GM12878 (cell line): ENCODE measurements around the gene ALOXE3. TPM values are rescaled to one million over a fixed set of nuclear protein-coding genes. Genes with fewer than 3 reads are reported as not detected.
A peak's percentile ranks its signal among the peaks of the same experiment; 100 is the strongest.

Experiments used
- BACH1 ChIP-seq: fragments of 450-650 bp; IDR thresholded peaks from 2 replicates; pipeline ENCODE4 v1.6.1; 2017; ENCODE audit warnings: mild to moderate bottlenecking, borderline replicate concordance
- CBX3 ChIP-seq: fragments of 200-600 bp; sonication (generic); IDR thresholded peaks from 2 replicates; pipeline ENCODE4 v1.6.1; 2016; ENCODE audit warnings: low read depth, borderline replicate concordance
- CUX1 ChIP-seq: IDR thresholded peaks from 2 replicates; pipeline ENCODE4 v1.6.1; 2012; ENCODE audit warnings: improper control_type of control experiment, low read depth, low read length; ENCODE audit not compliant: insufficient replicate concordance
- HDAC2 ChIP-seq: fragments of 200-600 bp; sonication (generic); IDR thresholded peaks from 2 replicates; pipeline ENCODE4 v1.6.1; 2017
- MTA2 ChIP-seq: fragments of 450-650 bp; IDR thresholded peaks from 2 replicates; pipeline ENCODE4 v1.6.1; 2016; ENCODE audit warnings: low read depth, mild to moderate bottlenecking, moderate library complexity
- NR2F1 ChIP-seq: fragments of 450-650 bp; conservative IDR thresholded peaks from 2 replicates; pipeline ENCODE4 v1.6.1; 2017; ENCODE audit warnings: mild to moderate bottlenecking
- NRF1 ChIP-seq: conservative IDR thresholded peaks from 2 replicates; pipeline ENCODE4 v1.6.1; 2011; ENCODE audit warnings: mild to moderate bottlenecking, low read depth, low read length, improper control_type of control experiment
- PKNOX1 ChIP-seq: fragments of 450-650 bp; IDR thresholded peaks from 2 replicates; pipeline ENCODE4 v1.6.1; 2016; ENCODE audit warnings: mild to moderate bottlenecking
- POLR2A ChIP-seq: IDR thresholded peaks from 2 replicates; pipeline ENCODE4 v1.6.1; 2011; ENCODE audit warnings: low read depth, mild to moderate bottlenecking, low read length
- RUNX3 ChIP-seq: IDR thresholded peaks from 2 replicates; pipeline ENCODE4 v1.6.1; 2012; ENCODE audit warnings: low read length, inconsistent platforms
- SIN3A ChIP-seq: IDR thresholded peaks from 2 replicates; pipeline ENCODE4 v1.6.1; 2012; ENCODE audit warnings: low read depth, low read length, improper control_type of control experiment
- SMARCA5 ChIP-seq: fragments of 450-650 bp; IDR thresholded peaks from 2 replicates; pipeline ENCODE4 v1.6.1; 2017; ENCODE audit warnings: mild to moderate bottlenecking
- ZBTB4 ChIP-seq: fragments of 450-650 bp; formaldehyde crosslinking; IDR thresholded peaks from 2 replicates; pipeline ENCODE4 v1.4.0; 2022; ENCODE audit warnings: mild to moderate bottlenecking, moderate library complexity
- ZNF207 ChIP-seq: fragments of 450-650 bp; IDR thresholded peaks from 2 replicates; pipeline ENCODE4 v1.6.1; 2014; ENCODE audit warnings: antibody characterized with exemption, mild to moderate bottlenecking, borderline replicate concordance
- ZNF274 ChIP-seq: IDR thresholded peaks from one replicate; pipeline ENCODE4 v1.8.0; 2011; ENCODE audit not compliant: insufficient read length, insufficient read depth
- ZNF592 ChIP-seq: fragments of 450-650 bp; IDR thresholded peaks from 2 replicates; pipeline ENCODE4 v1.6.1; 2017; ENCODE audit warnings: mild to moderate bottlenecking, moderate library complexity
- polyA plus RNA-seq, 11 experiments: library from polyadenylated mRNA; depleted of rRNA in 4 of 11; unstranded in 6 of 11; stranded (reverse) in 5 of 11; fragments of >200 nt; fragmentation: Nextera tagmentation in 4 of 11; fragmentation: Illumina TruSeq in 1 of 11; extraction: Ambion mirVana in 4 of 11; extraction: Trizol in 1 of 11; gene quantifications; 1 replicate in 1 of 11; 2 replicates in 10 of 11; pipeline versions ENCODE4 v1.2.1 to v1.2.3, GENCODE V29; 2011 to 2016; ENCODE audit warnings: inconsistent platforms in 2 of 11, missing spikeins in 2 of 11, low read depth in 1 of 11
- total RNA-seq, 4 experiments: library from RNA; depleted of rRNA in 3 of 4; stranded (reverse); fragments of >200 nt in 3 of 4; fragmentation: Illumina TruSeq in 1 of 4; extraction: Trizol in 1 of 4; gene quantifications; 2 replicates each; pipeline versions ENCODE4 v1.2.1 to v1.2.3, GENCODE V29; 2013 to 2021

ALOXE3 gene
- total and polyA plus RNA-seq, 10 of the 15 experiments (the other 5 are each of a cell fraction or from before 2014, with no cell fraction given) = 0.04 TPM; not detected in 9

GRCh38 chr17:8138672-8139371 is 20.5 kb upstream of the ALOXE3 start (continued):
- TF ChIP-seq ZBTB4 (CRISPR knock-in tag) (no peak), ZNF592 (0 out of 2 replicates have a peak, but pooled peaks have one; percentile 47), POLR2A (peak; percentile 81), BACH1 (peak; percentile 95), SIN3A (peak; percentile 70; the same call in 1 of the 2 replicates), CBX3 (no peak), MTA2 (no peak), PKNOX1 (peak; percentile 94), SMARCA5 (no peak; the same call in none of the 2 replicates), HDAC2 (no peak), ZNF207 (peak; percentile 94), CUX1 (no peak), RUNX3 (peak; percentile 71; the same call in 1 of the 2 replicates), NR2F1 (no peak; the same call in 1 of the 2 replicates), NRF1 (0 out of 2 replicates have a peak, but pooled peaks have one; percentile 32), ZNF274 (no peak)
